Thyroid gland (tissue), 4 donors: ENCODE measurements around the gene RNASEH2B. TPM values are rescaled to one million over a fixed set of nuclear protein-coding genes. Genes with fewer than 3 reads are reported as not detected.

ENCODE experiments used
- DNase-seq, 2 donors: peaks; one replicate each; pipeline ENCODE4 v3.0.0-alpha.2; 2019
- H3K27ac ChIP-seq, 3 donors: fragments of 200-600 bp; sonication (generic); 1 replicate in 2 of 3; 2 replicates in 1 of 3; pipeline ENCODE4 v1.5.1; 2016 to 2019; ENCODE audit warnings: mild to moderate bottlenecking in 1 of 3, moderate library complexity in 1 of 3
- H3K27me3 ChIP-seq: fragments of 200-600 bp; sonication (generic); one replicate; pipeline ENCODE4 v1.5.1; 2019
- H3K36me3 ChIP-seq, 2 donors: fragments of 200-600 bp; sonication (generic); one replicate each; pipeline ENCODE4 v1.5.1; 2016 to 2019
- H3K4me1 ChIP-seq, 2 donors: fragments of 200-600 bp; sonication (generic); one replicate each; pipeline ENCODE4 v1.5.1; 2017 to 2019
- H3K4me3 ChIP-seq, 3 donors: fragments of 200-600 bp; sonication (generic); replicated peaks in 1 of 3; 1 replicate in 2 of 3; 2 replicates in 1 of 3; pipeline ENCODE4 v1.5.1; 2016; ENCODE audit warnings: mild to moderate bottlenecking in 1 of 3
- H3K9me3 ChIP-seq: fragments of 200-600 bp; sonication (generic); one replicate; pipeline ENCODE4 v1.5.1; 2017
- POLR2A ChIP-seq, 2 donors: fragments of 450-650 bp; IDR thresholded peaks; one replicate each; pipeline ENCODE4 v1.6.1; 2017; ENCODE audit warnings: antibody characterized with exemption in 2 of 2, mild to moderate bottlenecking in 2 of 2, moderate library complexity in 1 of 2
- WGBS, 2 donors: methylation state at CpG; one replicate each; pipeline ENCODE4 v1.1.5; 2017; 5-methylcytosine and 5-hydroxymethylcytosine counted together
- intact Hi-C: fragments of 100-400 bp; cut with DNase I; formaldehyde crosslinking; loops from one replicate; pipeline ENCODE4 v1.15.1; 2023
- total RNA-seq, 4 donors: library from RNA; depleted of rRNA; stranded (reverse); fragments of >200 nt; gene quantifications; one replicate each; pipeline ENCODE4 v1.2.3, GENCODE V29; 2016
- TF ChIP-seq, protein P1 (sequence below), 6 experiments: fragments of 200-600 bp in 3 of 6; fragments of 450-650 bp in 3 of 6; sonication (generic) in 3 of 6; IDR thresholded peaks; one replicate each; pipeline ENCODE4 v1.5.1; 2016 to 2019; ENCODE audit warnings: antibody characterized with exemption in 6 of 6, mild to moderate bottlenecking in 2 of 6, inconsistent platforms in 1 of 6, moderate library complexity in 1 of 6

Gene RNASEH2B
- total RNA-seq, 4 donors from 2014 or later = 51.5 to 116 (median 79.8) TPM

DNA sequence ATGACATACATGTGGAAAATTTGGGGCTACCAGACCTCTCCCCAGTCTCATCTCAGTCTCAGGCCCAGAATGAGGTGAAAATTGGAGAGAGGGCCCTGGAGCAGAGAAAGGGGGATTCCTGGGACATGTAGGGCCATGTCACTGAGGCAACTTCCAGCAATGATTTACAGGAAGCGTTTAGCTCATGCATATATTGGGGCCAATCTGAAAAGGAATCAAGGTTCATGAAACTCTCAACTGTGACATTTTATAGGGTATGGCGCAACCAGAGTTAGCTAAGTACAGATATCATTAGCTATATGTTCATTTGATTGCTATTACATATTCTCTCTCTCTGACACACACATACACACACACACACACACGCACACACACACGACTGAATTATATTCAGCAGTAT lies 86.3 kb downstream of the RNASEH2B start:
- Histone ChIP-seq H3K27me3 (no peaks in the 10 kb centered on the region), H3K27ac (no peak overlapping the region), H3K36me3 (no peaks in the 10 kb centered on the region), H3K9me3 (no peaks in the 10 kb centered on the region), H3K4me3 (no peak overlapping the region), H3K4me1 (no peaks in the 10 kb centered on the region)
- no peak for DNase-seq
- 90 to 91% methylated on average over 4 of the region's 4 CpGs for WGBS, 2 donors
- intact Hi-C loops = no loop called here
- TF ChIP-seq POLR2A (IDR thresholded peaks at IDR 0.05) = no peak
- TF ChIP-seq, protein P1, sequence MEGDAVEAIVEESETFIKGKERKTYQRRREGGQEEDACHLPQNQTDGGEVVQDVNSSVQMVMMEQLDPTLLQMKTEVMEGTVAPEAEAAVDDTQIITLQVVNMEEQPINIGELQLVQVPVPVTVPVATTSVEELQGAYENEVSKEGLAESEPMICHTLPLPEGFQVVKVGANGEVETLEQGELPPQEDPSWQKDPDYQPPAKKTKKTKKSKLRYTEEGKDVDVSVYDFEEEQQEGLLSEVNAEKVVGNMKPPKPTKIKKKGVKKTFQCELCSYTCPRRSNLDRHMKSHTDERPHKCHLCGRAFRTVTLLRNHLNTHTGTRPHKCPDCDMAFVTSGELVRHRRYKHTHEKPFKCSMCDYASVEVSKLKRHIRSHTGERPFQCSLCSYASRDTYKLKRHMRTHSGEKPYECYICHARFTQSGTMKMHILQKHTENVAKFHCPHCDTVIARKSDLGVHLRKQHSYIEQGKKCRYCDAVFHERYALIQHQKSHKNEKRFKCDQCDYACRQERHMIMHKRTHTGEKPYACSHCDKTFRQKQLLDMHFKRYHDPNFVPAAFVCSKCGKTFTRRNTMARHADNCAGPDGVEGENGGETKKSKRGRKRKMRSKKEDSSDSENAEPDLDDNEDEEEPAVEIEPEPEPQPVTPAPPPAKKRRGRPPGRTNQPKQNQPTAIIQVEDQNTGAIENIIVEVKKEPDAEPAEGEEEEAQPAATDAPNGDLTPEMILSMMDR (IDR thresholded peaks at IDR 0.05) = no peak

DNA sequence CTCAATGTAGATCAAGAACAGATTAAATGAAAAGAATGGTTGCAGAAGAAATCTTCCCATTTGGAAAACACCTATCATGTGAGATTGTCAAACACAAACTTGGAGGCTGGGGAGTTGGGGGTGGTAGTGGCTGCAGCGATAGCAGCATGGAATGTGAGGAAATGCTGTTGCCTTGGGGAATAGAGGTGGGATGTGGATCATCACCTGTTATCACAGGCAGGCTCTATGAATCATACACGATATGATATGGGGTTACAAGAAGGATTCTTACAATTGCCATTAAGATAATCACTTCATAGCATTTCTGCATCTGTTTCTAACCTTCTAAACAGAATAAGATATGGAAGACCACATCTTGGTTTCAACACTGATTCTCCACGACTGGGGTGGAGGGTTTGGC lies 88.7 kb downstream of the RNASEH2B start:
- H3K27me3 ChIP-seq = no peaks in the 10 kb centered on the region
- intact Hi-C loops = no loop called here
- H3K36me3 ChIP-seq = no peaks in the 10 kb centered on the region
- DNase-seq = no peak
- H3K4me3 ChIP-seq = no peak overlapping the region
- H3K4me1 ChIP-seq = no peaks in the 10 kb centered on the region
- no peaks in the 10 kb centered on the region for H3K9me3 ChIP-seq
- TF ChIP-seq POLR2A (IDR thresholded peaks at IDR 0.05) = no peak
- TF ChIP-seq, protein P1 (IDR thresholded peaks at IDR 0.05) = no peak
- H3K27ac ChIP-seq = no peak overlapping the region
- WGBS, 2 donors = 94% methylated on average over 3 of the region's 3 CpGs

DNA sequence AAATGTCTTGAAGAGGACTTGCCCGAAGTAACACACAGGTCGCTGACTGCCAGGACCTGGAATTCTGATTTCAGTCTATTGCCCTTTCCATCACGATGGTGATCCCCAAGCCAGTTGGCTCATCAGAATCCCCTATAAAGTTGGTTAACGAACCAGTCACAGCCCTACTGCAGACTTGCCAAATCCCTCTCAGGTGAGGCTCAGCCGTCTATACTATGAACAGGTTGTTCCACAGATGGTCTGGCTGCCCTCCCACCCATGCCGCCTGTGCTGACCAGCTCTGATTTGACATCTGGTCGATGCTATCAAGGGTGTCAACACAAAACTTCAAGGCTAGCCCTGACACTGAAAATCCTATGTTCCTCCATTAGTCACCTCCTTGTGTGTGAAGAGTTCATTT lies 90.0 kb downstream of the RNASEH2B start:
- TF ChIP-seq, protein P1 (IDR thresholded peaks at IDR 0.05) = no peak
- TF ChIP-seq POLR2A (IDR thresholded peaks at IDR 0.05) = no peak
- 95 to 97% methylated on average over 7 of the region's 7 CpGs for WGBS, 2 donors
- intact Hi-C loops = no loop called here
- no peak for DNase-seq
- H3K36me3 ChIP-seq = no peaks in the 10 kb centered on the region
- no peaks in the 10 kb centered on the region for H3K9me3 ChIP-seq
- no peaks in the 10 kb centered on the region for H3K27me3 ChIP-seq
- H3K4me3 ChIP-seq = no peak overlapping the region
- H3K4me1 ChIP-seq = no peaks in the 10 kb centered on the region
- H3K27ac ChIP-seq = no peak overlapping the region

DNA sequence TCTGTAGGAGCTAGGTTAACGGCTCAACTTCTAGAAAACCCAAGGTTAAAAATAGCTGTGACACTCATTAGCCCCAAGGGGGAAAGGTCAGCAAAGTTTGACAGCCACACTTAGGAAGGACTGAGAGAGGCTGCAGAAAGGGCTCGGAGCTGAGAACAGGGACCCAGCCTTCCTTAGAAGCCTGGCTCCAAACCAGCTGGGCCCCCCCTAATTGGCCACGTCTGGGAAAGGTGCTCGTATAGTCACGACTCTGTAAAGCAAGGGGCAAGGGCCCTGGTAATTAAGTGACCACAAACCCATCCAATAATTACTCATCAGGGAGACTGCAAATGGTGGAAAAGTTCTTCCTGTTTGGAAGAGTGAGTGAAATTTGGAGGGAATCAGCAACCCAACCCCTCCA lies 90.5 kb downstream of the RNASEH2B start:
- 70 to 75% methylated on average over 5 of the region's 5 CpGs for WGBS, 2 donors
- H3K9me3 ChIP-seq = no peaks in the 10 kb centered on the region
- no peaks in the 10 kb centered on the region for H3K27me3 ChIP-seq
- H3K27ac ChIP-seq = no peak overlapping the region
- H3K4me1 ChIP-seq = no peaks in the 10 kb centered on the region
- no peaks in the 10 kb centered on the region for H3K36me3 ChIP-seq
- intact Hi-C loops = no loop called here
- DNase-seq = no peak
- H3K4me3 ChIP-seq = no peak overlapping the region
- TF ChIP-seq POLR2A (IDR thresholded peaks at IDR 0.05) = no peak
- TF ChIP-seq, protein P1 (IDR thresholded peaks at IDR 0.05) = no peak

DNA sequence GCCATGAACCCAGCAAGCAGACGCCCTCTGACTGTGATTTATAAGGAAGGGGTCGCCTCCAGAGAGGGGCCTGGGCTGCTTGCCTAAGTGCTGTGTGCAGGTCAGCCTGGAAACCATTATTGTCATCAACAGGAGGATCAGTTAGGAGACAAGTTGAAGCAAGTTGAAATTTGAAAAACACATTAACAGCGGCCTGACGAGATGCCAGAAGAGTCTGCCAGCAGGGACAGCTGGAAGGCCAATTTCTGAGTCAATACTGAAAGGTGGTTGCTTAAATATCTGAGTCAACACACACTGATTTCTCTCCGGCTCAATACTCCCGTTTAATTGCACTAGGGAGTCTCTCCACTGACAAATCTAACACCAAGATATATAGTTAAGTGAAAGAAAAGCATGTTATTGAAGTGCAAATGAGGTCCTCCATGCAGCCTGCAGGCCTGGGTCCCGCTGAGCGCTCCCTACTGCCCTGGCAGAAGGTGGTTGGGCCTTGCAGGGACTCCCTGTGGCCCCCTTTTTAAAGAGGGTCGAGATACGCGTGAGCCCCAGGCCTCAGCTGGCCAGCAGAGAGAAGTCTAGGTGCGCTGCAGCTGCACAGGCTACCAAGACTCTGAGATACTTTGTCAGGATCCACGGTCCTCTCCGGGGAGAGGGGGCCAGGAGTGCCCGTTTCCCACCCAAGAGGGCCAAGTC lies 91.1 kb downstream of the RNASEH2B start:
- H3K4me1 ChIP-seq = no peaks in the 10 kb centered on the region
- H3K4me3 ChIP-seq = no peak overlapping the region
- no peaks in the 10 kb centered on the region for H3K27me3 ChIP-seq
- WGBS, 2 donors = 72 to 79% methylated on average over 13 to 15 of the region's 15 CpGs
- no peaks in the 10 kb centered on the region for H3K9me3 ChIP-seq
- no peak for DNase-seq
- intact Hi-C loops = no loop called here
- TF ChIP-seq, protein P1 (IDR thresholded peaks at IDR 0.05) = no peak
- TF ChIP-seq POLR2A (IDR thresholded peaks at IDR 0.05) = no peak
- no peaks in the 10 kb centered on the region for H3K36me3 ChIP-seq
- H3K27ac ChIP-seq = no peak overlapping the region
